Activated T-helper 1 cell treated with anti-CD3 and anti-CD28 coated beads, Interleukin-12 subunit alpha, Interleukin-12 subunit beta, Interleukin-2, Interleukin-4 antibody, amounts not matched to agents 30 ng/mL and 10 ng/mL and 1 ng/mL, durations not matched to agents 14 hours and 24 hours and 36 hours (primary cell): Measurements from ENCODE around the gene CCDC157. TPM values are rescaled to one million over a fixed set of nuclear protein-coding genes. Genes with fewer than 3 reads are reported as not detected.
A peak's percentile ranks its signal among the peaks of the same experiment; 100 is the strongest.
"Not testable (repeated sequence)": the region's sequence is repeated elsewhere in the genome, so short reads cannot be mapped to it uniquely, and the experiment has no call there.

Experiments used
- DNase-seq: peaks from one replicate; pipeline ENCODE4 v3.0.0; 2021; ENCODE audit warnings: low spot score
- H3K27ac Mint-ChIP-seq: one replicate; pipeline ENCODE4 v1.8.0; 2021; ENCODE audit warnings: mild to moderate bottlenecking, mixed read lengths
- H3K27me3 Mint-ChIP-seq: one replicate; pipeline ENCODE4 v1.8.0; 2022; ENCODE audit warnings: mild to moderate bottlenecking, moderate library complexity, mixed read lengths; ENCODE audit not compliant: insufficient read depth
- H3K36me3 Mint-ChIP-seq: one replicate; pipeline ENCODE4 v1.8.0; 2021; ENCODE audit warnings: low read depth, mixed read lengths
- H3K4me1 Mint-ChIP-seq: one replicate; pipeline ENCODE4 v1.8.0; 2021; ENCODE audit warnings: low read depth, mixed read lengths
- H3K4me3 Mint-ChIP-seq: one replicate; pipeline ENCODE4 v1.8.0; 2021; ENCODE audit warnings: mild to moderate bottlenecking, moderate library complexity, mixed read lengths
- H3K9me3 Mint-ChIP-seq: one replicate; pipeline ENCODE4 v1.8.0; 2021; ENCODE audit warnings: mixed read lengths
- intact Hi-C: fragments of 100-400 bp; cut with micrococcal nuclease; formaldehyde crosslinking; loops from one replicate; pipeline ENCODE4 v1.15.1; 2024
- total RNA-seq: library from RNA; stranded (reverse); gene quantifications from 2 replicates; pipeline ENCODE4 v1.2.3, GENCODE V29; 2022

Gene CCDC157
- total RNA-seq, 1 donor from 2014 or later = 3.0 TPM

- Mint-ChIP-seq H3K27me3 (no peaks in the 10 kb centered on the region), H3K9me3 (no peaks in the 10 kb centered on the region), H3K4me3 (no peak overlapping the region), H3K4me1 (peaks cover 52% of the 10 kb centered on the region), H3K36me3 (peaks cover 23% of the 10 kb centered on the region), H3K27ac (no peak overlapping the region)
- no peak for DNase-seq
- intact Hi-C loops = no loop called here
Measured at GRCh38 chr22:30328466-30329049, 28.2 kb upstream of the CCDC157 start.

GRCh38 chr22:30332551-30332950 lies 24.3 kb upstream of the CCDC157 start:
- DNase-seq = no peak
- Mint-ChIP-seq H3K27ac (peak overlapping the region; percentile 56), H3K27me3 (no peaks in the 10 kb centered on the region), H3K36me3 (peaks cover 52% of the 10 kb centered on the region), H3K4me1 (peaks cover 45% of the 10 kb centered on the region), H3K4me3 (no peak overlapping the region), H3K9me3 (no peaks in the 10 kb centered on the region)
- intact Hi-C loops = no loop called here

- intact Hi-C loops = no loop called here
- Mint-ChIP-seq H3K27me3 (no peaks in the 10 kb centered on the region), H3K9me3 (no peaks in the 10 kb centered on the region), H3K4me1 (peaks cover 40% of the 10 kb centered on the region), H3K27ac (peak overlapping the region; percentile 56), H3K4me3 (peak overlapping the region; percentile 11), H3K36me3 (peaks cover 57% of the 10 kb centered on the region)
- no peak for DNase-seq
Measured at GRCh38 chr22:30332994-30333706, 23.7 kb upstream of the CCDC157 start.

GRCh38 chr22:30333707-30334087 lies 23.1 kb upstream of the CCDC157 start:
- Mint-ChIP-seq H3K4me1 (peaks cover 40% of the 10 kb centered on the region), H3K27ac (peak overlapping the region; percentile 56), H3K36me3 (peaks cover 62% of the 10 kb centered on the region), H3K9me3 (no peaks in the 10 kb centered on the region), H3K4me3 (no peak overlapping the region), H3K27me3 (no peaks in the 10 kb centered on the region)
- intact Hi-C loops = no loop called here
- DNase-seq = no peak

- intact Hi-C loops = no loop called here
- Mint-ChIP-seq H3K27me3 (no peaks in the 10 kb centered on the region), H3K36me3 (peaks cover 68% of the 10 kb centered on the region), H3K4me3 (peak overlapping the region; percentile 38), H3K9me3 (no peaks in the 10 kb centered on the region), H3K4me1 (peaks cover 40% of the 10 kb centered on the region), H3K27ac (no peak overlapping the region)
- DNase-seq = no peak
Measured at GRCh38 chr22:30334646-30335045, 22.2 kb upstream of the CCDC157 start.

- Mint-ChIP-seq H3K36me3 (peaks cover 71% of the 10 kb centered on the region), H3K9me3 (no peaks in the 10 kb centered on the region), H3K27me3 (no peaks in the 10 kb centered on the region), H3K4me3 (no peak overlapping the region), H3K4me1 (peaks cover 40% of the 10 kb centered on the region), H3K27ac (no peak overlapping the region)
- DNase-seq = no peak
- intact Hi-C loops = no loop called here
Measured at GRCh38 chr22:30335236-30335635, 21.6 kb upstream of the CCDC157 start.

GRCh38 chr22:30336752-30337460 lies 19.9 kb upstream of the CCDC157 start:
- H3K27me3 Mint-ChIP-seq = no peaks in the 10 kb centered on the region
- H3K27ac Mint-ChIP-seq = no peak overlapping the region

GRCh38 chr22:30337461-30337778 lies 19.4 kb upstream of the CCDC157 start:
- intact Hi-C loops = no loop called here

More at GRCh38 chr22:30336752-30337460, 19.9 kb upstream of the CCDC157 start:
- Mint-ChIP-seq H3K36me3 (peaks cover 73% of the 10 kb centered on the region), H3K4me1 (peaks cover 40% of the 10 kb centered on the region), H3K4me3 (no peak overlapping the region), H3K9me3 (no peaks in the 10 kb centered on the region)
- intact Hi-C loops = no loop called here
- DNase-seq = no peak

GRCh38 chr22:30338341-30338740 lies 18.5 kb upstream of the CCDC157 start:
- H3K27ac Mint-ChIP-seq, intact Hi-C loops, H3K4me3 Mint-ChIP-seq, H3K9me3 Mint-ChIP-seq, H3K27me3 Mint-ChIP-seq, DNase-seq: not testable (repeated sequence)
- peaks cover 27% of the 10 kb centered on the region for H3K4me1 Mint-ChIP-seq
- H3K36me3 Mint-ChIP-seq = peaks cover 76% of the 10 kb centered on the region

More at GRCh38 chr22:30337461-30337778, 19.4 kb upstream of the CCDC157 start:
- Mint-ChIP-seq H3K36me3 (peaks cover 74% of the 10 kb centered on the region), H3K9me3 (no peaks in the 10 kb centered on the region), H3K27ac (no peak overlapping the region), H3K4me3 (no peak overlapping the region), H3K27me3 (no peaks in the 10 kb centered on the region), H3K4me1 (peaks cover 36% of the 10 kb centered on the region)
- DNase-seq = no peak

GRCh38 chr22:30338802-30339201 lies 18.0 kb upstream of the CCDC157 start:
- Mint-ChIP-seq H3K27ac (no peak overlapping the region), H3K9me3 (no peaks in the 10 kb centered on the region), H3K4me3 (no peak overlapping the region), H3K36me3 (peaks cover 75% of the 10 kb centered on the region), H3K27me3 (no peaks in the 10 kb centered on the region), H3K4me1 (peaks cover 23% of the 10 kb centered on the region)
- DNase-seq = no peak
- intact Hi-C loops = no loop called here

GRCh38 chr22:30340911-30341685 lies 15.7 kb upstream of the CCDC157 start:
- H3K27me3 Mint-ChIP-seq = no peaks in the 10 kb centered on the region
- intact Hi-C loops = no loop called here
- peaks cover 10% of the 10 kb centered on the region for H3K4me1 Mint-ChIP-seq
- no peak overlapping the region for H3K4me3 Mint-ChIP-seq
- no peaks in the 10 kb centered on the region for H3K9me3 Mint-ChIP-seq
- H3K27ac Mint-ChIP-seq = no peak overlapping the region
- no peak for DNase-seq
- H3K36me3 Mint-ChIP-seq = peaks cover 76% of the 10 kb centered on the region

GRCh38 chr22:30344447-30345200 lies 12.2 kb upstream of the CCDC157 start:
- no peak for DNase-seq
- no peak overlapping the region for H3K4me3 Mint-ChIP-seq
- intact Hi-C loops = no loop called here
- no peaks in the 10 kb centered on the region for H3K9me3 Mint-ChIP-seq
- no peaks in the 10 kb centered on the region for H3K27me3 Mint-ChIP-seq
- peaks cover 41% of the 10 kb centered on the region for H3K4me1 Mint-ChIP-seq
- H3K27ac Mint-ChIP-seq = peak overlapping the region; percentile 82
- peaks cover 65% of the 10 kb centered on the region for H3K36me3 Mint-ChIP-seq
